NCI-H187 treated with DMSO at 0.1 percent for 48 hours (cell line): ENCODE data around the gene ADGB.

Experiments used
- DNase-seq: peaks from one replicate; lab custom pipeline; 2025; lab: John Stamatoyannopoulos, UW

ADGB gene

GRCh38 chr6:146862508-146862919, 263.7 kb downstream of the ADGB start:
- DNase-seq: no peak

DNA sequence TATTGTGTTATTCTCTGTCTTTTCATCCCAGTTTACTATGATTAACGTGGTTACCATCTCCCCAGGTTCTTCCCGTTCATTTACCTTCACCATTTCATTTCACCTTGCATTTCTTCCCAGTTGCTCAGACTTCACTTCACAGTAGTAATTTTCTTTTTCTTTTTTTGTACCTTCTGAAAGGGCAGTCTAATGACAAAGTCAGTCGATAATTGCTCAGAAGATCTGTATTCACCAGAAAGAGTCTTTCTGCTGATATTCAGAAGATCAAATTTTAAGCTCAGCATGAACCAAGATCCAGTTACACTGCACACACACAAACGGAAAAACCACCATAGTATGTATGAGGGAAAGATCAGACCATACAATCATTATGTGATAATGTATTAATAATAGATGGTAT, 265.5 kb downstream of the ADGB start:
- DNase-seq: no peak

DNA sequence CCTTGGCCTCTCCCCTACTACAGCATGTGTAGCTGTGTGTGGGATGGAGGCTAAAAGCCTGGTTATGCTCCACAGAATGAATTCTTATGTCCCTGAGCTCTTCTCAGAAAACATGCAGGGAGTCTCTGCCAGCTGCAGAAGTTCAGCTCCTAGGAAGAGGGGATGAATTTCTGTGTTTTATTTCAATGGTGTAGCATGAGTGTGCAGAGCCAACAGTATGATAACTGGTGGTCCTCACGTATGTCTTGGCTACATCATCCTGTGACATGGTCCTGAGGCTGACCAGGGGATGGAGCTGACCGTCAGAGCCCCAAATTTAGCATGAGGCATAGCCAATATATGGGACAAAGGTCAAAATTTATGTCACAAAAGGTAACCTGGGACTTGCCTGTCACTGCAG, 266.1 kb downstream of the ADGB start:
- DNase-seq: no peak
